Neural crest cell (in vitro differentiated cells): ENCODE measurements around the gene RPL18A. TPM values are rescaled to one million over a fixed set of nuclear protein-coding genes. Genes with fewer than 3 reads are reported as not detected.

Experiments used
- DNase-seq: peaks from one replicate; pipeline ENCODE4 v3.0.0; 2021; ENCODE audit warnings: low read depth, mixed read lengths, low spot score
- H3K27ac Mint-ChIP-seq: one replicate; pipeline ENCODE4 v1.8.0; 2021; ENCODE audit warnings: mild to moderate bottlenecking, mixed read lengths; ENCODE audit not compliant: unreplicated experiment
- H3K27me3 Mint-ChIP-seq: 2 replicates; pipeline ENCODE4 v1.8.0; 2021; ENCODE audit warnings: low read depth, mild to moderate bottlenecking, mixed read lengths
- H3K36me3 Mint-ChIP-seq: 2 replicates; pipeline ENCODE4 v1.8.0; 2021; ENCODE audit warnings: low read depth, mild to moderate bottlenecking, mixed read lengths
- H3K4me1 Mint-ChIP-seq: 2 replicates; pipeline ENCODE4 v1.8.0; 2021; ENCODE audit warnings: mixed read lengths
- H3K4me3 Mint-ChIP-seq: one replicate; pipeline ENCODE4 v1.8.0; 2021; ENCODE audit warnings: mild to moderate bottlenecking, mixed read lengths
- H3K9me3 Mint-ChIP-seq: 2 replicates; pipeline ENCODE4 v1.8.0; 2021; ENCODE audit warnings: mixed read lengths
- CTCF ChIP-seq: fragments of 200-600 bp; sonication (generic); conservative IDR thresholded peaks from 2 replicates; pipeline ENCODE4 v1.5.0; 2021; ENCODE audit warnings: antibody characterized with exemption, mild to moderate bottlenecking
- total RNA-seq: library from RNA; stranded (reverse); gene quantifications from 2 replicates; pipeline ENCODE4 v1.2.1, GENCODE V29; 2021

Gene RPL18A
- total RNA-seq, 1 donor from 2014 or later: 2,184 TPM

DNA sequence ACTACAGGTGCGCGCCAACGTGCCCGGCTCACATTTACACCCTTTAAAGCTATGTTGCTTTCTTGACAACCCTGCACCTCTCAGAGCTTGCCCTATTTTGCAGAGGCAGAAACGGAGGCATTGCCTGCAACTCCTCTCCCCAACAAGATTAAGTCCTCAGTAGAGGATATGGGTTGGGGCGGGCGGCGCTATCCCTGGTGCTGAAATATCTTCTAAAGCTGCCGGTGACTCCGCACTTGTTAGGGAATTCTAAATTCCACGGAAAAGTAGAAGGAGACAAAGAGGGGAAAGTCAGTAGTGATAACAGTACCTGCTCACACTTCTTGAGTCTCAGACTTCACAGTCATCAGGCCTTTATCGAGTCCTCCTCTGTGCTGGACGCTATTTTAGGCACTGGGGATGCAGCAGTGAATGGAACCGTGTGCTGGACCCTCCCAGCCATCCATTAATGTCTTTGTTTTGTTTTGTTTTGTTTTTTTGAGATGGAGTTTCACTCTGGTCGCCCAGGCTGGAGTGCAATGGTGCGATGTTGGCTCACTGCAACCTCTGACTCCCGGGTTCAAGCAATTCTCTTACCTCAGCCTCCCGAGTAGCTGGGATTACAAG lies 30.0 kb downstream of the RPL18A start:
- no peaks in the 10 kb centered on the region for H3K9me3 Mint-ChIP-seq
- peak; percentile 65 for DNase-seq
- no peaks in the 10 kb centered on the region for H3K4me1 Mint-ChIP-seq
- peaks cover 41% of the 10 kb centered on the region for H3K27me3 Mint-ChIP-seq
- TF ChIP-seq CTCF: no peak
- H3K27ac Mint-ChIP-seq: no peak overlapping the region
- H3K4me3 Mint-ChIP-seq: no peak overlapping the region
- H3K36me3 Mint-ChIP-seq: no peaks in the 10 kb centered on the region

DNA sequence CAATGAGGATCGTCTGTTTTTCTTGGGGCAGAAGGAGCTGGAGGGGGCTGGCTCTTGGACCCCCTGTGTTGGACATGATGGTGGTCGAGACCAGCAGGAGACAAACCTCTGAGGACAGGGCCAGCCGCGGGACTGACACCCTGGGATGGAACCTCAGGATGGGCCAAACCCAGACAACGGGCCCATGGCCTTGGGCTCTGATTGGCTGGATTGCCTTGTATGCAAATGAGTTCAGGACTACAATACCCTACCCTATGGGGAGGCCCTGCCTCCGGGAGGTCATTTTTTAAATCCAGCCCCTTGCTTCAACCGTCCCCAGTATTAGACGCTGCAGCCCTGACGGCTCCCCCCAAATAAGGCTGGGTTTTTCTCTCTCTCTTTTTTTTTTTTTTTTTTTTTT lies 34.1 kb downstream of the RPL18A start:
- no peak for DNase-seq
- H3K27me3 Mint-ChIP-seq: peaks cover 49% of the 10 kb centered on the region
- H3K4me1 Mint-ChIP-seq: no peaks in the 10 kb centered on the region
- H3K36me3 Mint-ChIP-seq: no peaks in the 10 kb centered on the region
- TF ChIP-seq CTCF: no peak
- H3K9me3 Mint-ChIP-seq: no peaks in the 10 kb centered on the region
- no peak overlapping the region for H3K27ac Mint-ChIP-seq
- no peak overlapping the region for H3K4me3 Mint-ChIP-seq

DNA sequence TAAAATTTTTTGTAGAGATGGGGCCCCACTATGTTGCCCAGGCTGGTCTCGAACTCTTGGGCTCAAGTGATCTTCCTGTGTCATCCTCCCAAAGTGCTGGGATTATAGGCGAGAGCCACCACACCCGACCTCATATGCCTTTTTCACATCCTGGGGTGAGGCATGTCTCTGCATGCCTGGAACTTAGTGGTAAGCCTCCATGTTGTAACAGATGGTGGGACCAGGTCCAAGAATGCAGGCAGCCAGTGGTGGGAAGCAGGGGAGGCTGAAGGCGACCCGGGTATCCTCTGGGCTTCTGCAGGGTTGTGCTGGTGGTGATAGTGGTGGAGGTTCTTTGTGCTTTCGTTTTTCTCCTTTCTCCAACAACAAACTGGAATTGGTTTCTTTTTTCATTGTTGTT lies 43.0 kb downstream of the RPL18A start:
- Mint-ChIP-seq H3K27me3 (peaks cover 34% of the 10 kb centered on the region), H3K27ac (no peak overlapping the region), H3K36me3 (no peaks in the 10 kb centered on the region), H3K9me3 (no peaks in the 10 kb centered on the region), H3K4me3 (no peak overlapping the region), H3K4me1 (no peaks in the 10 kb centered on the region)
- TF ChIP-seq CTCF: no peak
- DNase-seq: no peak

GRCh38 chr19:17908244-17908643 lies 48.5 kb downstream of the RPL18A start:
- H3K36me3 Mint-ChIP-seq: no peaks in the 10 kb centered on the region
- H3K9me3 Mint-ChIP-seq: no peaks in the 10 kb centered on the region
- DNase-seq: no peak

DNA sequence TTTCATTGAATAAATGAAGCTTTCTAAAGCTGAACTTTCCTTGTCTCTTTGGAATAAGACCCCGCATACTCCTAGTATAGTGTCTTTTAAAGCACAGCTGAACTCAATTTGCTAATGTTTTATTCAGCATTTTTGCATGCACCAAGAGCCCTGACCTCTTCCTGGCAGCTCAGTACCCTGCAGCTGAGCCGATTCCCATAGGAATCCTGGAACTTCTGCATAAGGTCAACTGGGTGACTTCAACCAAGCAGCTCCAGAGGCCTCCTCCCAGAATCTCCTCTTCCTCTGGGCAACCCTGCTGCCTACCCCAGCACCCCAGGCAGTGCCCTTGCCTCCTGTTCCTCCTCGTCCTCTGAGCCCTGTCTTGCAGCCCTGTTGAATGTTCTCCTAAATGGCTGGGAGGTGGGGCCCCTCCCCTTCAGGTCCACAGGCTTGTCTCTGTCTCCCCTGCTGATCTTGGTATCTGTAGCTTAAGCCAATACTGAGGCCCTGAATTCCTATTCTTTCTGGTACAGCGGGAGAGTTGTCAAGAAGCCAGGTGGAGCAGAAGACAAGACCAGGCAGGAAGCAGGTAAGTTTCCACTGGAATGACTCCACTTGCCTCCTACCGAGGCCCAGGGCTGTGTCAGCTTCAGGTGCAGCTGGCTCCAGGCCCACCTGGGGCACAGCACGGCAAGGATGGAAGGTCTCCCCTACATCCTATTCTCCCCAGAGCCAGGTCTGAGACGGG lies 49.5 kb downstream of the RPL18A start:
- no peak for TF ChIP-seq CTCF
- H3K36me3 Mint-ChIP-seq: no peaks in the 10 kb centered on the region
- DNase-seq: no peak
- H3K9me3 Mint-ChIP-seq: no peaks in the 10 kb centered on the region
- no peak overlapping the region for H3K27ac Mint-ChIP-seq
- H3K4me1 Mint-ChIP-seq: no peaks in the 10 kb centered on the region
- no peak overlapping the region for H3K4me3 Mint-ChIP-seq
- no peaks in the 10 kb centered on the region for H3K27me3 Mint-ChIP-seq

More at GRCh38 chr19:17908244-17908643, 48.5 kb downstream of the RPL18A start:
- H3K27ac Mint-ChIP-seq: no peak overlapping the region
- H3K27me3 Mint-ChIP-seq: peaks cover 2% of the 10 kb centered on the region
- no peaks in the 10 kb centered on the region for H3K4me1 Mint-ChIP-seq
- no peak overlapping the region for H3K4me3 Mint-ChIP-seq
- TF ChIP-seq CTCF: no peak
